HG02678 (cell line): ENCODE results near the gene DPM3.
"Not testable (repeated sequence)": the region's sequence is repeated elsewhere in the genome, so short reads cannot be mapped to it uniquely, and the experiment has no call there.

Experiments
- ATAC-seq: cut with Tn5 transposase; IDR thresholded peaks from one replicate; pipeline ENCODE4 v1.9.1; 2021; ENCODE audit warnings: mild to moderate bottlenecking, moderate library complexity; ENCODE audit not compliant: unreplicated experiment

DPM3 gene

GRCh38 chr1:155175927-155176371 is 35.6 kb upstream of the DPM3 start:
- ATAC-seq = no peak

- no peak for ATAC-seq
Observed at GRCh38 chr1:155175281-155175926, 35.1 kb upstream of the DPM3 start.

GRCh38 chr1:155174324-155175280 is 34.3 kb upstream of the DPM3 start:
- ATAC-seq = no peak

GRCh38 chr1:155173478-155174323 is 33.4 kb upstream of the DPM3 start, which contains the start of gene TRIM46:
Gene TRIM46 (plus strand): TSS chr1:155173849. CDS start chr1:155173967, 118 bp downstream.
- ATAC-seq = no peak

- ATAC-seq = peak; percentile 82
Observed at GRCh38 chr1:155172732-155173477, 32.6 kb upstream of the DPM3 start, which contains the start of gene KRTCAP2. Gene KRTCAP2 (minus strand): TSS chr1:155173304. CDS start chr1:155173224, 80 bp downstream.

- peak; percentile 20 for ATAC-seq
Observed at GRCh38 chr1:155171836-155172731, 31.8 kb upstream of the DPM3 start.

- ATAC-seq = no peak
Observed at GRCh38 chr1:155170806-155171205, 30.5 kb upstream of the DPM3 start.

GRCh38 chr1:155170101-155170785 is 29.9 kb upstream of the DPM3 start:
- no peak for ATAC-seq

GRCh38 chr1:155169541-155169940 is 29.2 kb upstream of the DPM3 start:
- no peak for ATAC-seq

- no peak for ATAC-seq
Observed at GRCh38 chr1:155168456-155169210, 28.3 kb upstream of the DPM3 start.

GRCh38 chr1:155168105-155168445 is 27.7 kb upstream of the DPM3 start:
- not testable (repeated sequence) for ATAC-seq

- ATAC-seq = no peak
Observed at GRCh38 chr1:155167166-155168104, 27.1 kb upstream of the DPM3 start.

GRCh38 chr1:155166471-155167165 is 26.3 kb upstream of the DPM3 start:
- ATAC-seq = no peak

- ATAC-seq = no peak
Observed at GRCh38 chr1:155166051-155166470, 25.7 kb upstream of the DPM3 start.

GRCh38 chr1:155164625-155165024 is 24.3 kb upstream of the DPM3 start:
- not testable (repeated sequence) for ATAC-seq

GRCh38 chr1:155163785-155164184 is 23.5 kb upstream of the DPM3 start:
- not testable (repeated sequence) for ATAC-seq
